ENCODE data around the gene MDM1. TPM values are rescaled to one million over a fixed set of nuclear protein-coding genes. Genes with fewer than 3 reads are reported as not detected.

The MDM1 gene
- polyA plus RNA-seq, 1 donor, result 46.2 TPM

- DNase-seq, result no peak
Measured at GRCh38 chr12:68356986-68357385, 24.8 kb upstream of the MDM1 start.

GRCh38 chr12:68356060-68356695, 24.0 kb upstream of the MDM1 start:
- DNase-seq, result no peak

- DNase-seq, result no peak
Measured at GRCh38 chr12:68354977-68355541, 22.9 kb upstream of the MDM1 start.

GRCh38 chr12:68352067-68352466, 19.9 kb upstream of the MDM1 start:
- no peak for DNase-seq

- DNase-seq, result no peak
Measured at GRCh38 chr12:68350753-68351152, 18.6 kb upstream of the MDM1 start.

- no peak for DNase-seq
Measured at GRCh38 chr12:68349921-68350606, 17.9 kb upstream of the MDM1 start.

- DNase-seq, result no peak
Measured at GRCh38 chr12:68349220-68349621, 17.1 kb upstream of the MDM1 start.

- DNase-seq, result no peak
Measured at GRCh38 chr12:68348419-68348818, 16.3 kb upstream of the MDM1 start.

GRCh38 chr12:68345763-68346162, 13.6 kb upstream of the MDM1 start:
- no peak for DNase-seq

- DNase-seq, result no peak
Measured at GRCh38 chr12:68344126-68344525, 12.0 kb upstream of the MDM1 start.

GRCh38 chr12:68342966-68343365, 10.8 kb upstream of the MDM1 start:
- no peak for DNase-seq

GRCh38 chr12:68341822-68342221, 9.7 kb upstream of the MDM1 start:
- no peak for DNase-seq

GRCh38 chr12:68340404-68341270, 8.5 kb upstream of the MDM1 start:
- no peak for DNase-seq

GRCh38 chr12:68336889-68337303, 4.7 kb upstream of the MDM1 start:
- no peak for DNase-seq

- DNase-seq, result no peak
Measured at GRCh38 chr12:68335462-68335861, 3.3 kb upstream of the MDM1 start.

- DNase-seq, result no peak
Measured at GRCh38 chr12:68334132-68334531, 2.0 kb upstream of the MDM1 start.

- no peak for DNase-seq
Measured at GRCh38 chr12:68332728-68333630, 817 bp upstream of the MDM1 start.

- no peak for DNase-seq
Measured at GRCh38 chr12:68331500-68331868, 678 bp downstream of the MDM1 start.

- DNase-seq, result no peak
Measured at GRCh38 chr12:68327896-68328295, 4.3 kb downstream of the MDM1 start.

- DNase-seq, result no peak
Measured at GRCh38 chr12:68326716-68327115, 5.4 kb downstream of the MDM1 start.

GRCh38 chr12:68325966-68326365, 6.2 kb downstream of the MDM1 start:
- DNase-seq, result no peak

- no peak for DNase-seq
Measured at GRCh38 chr12:68324531-68324930, 7.6 kb downstream of the MDM1 start.
